Uterus (tissue), 4 donors: ENCODE results near the gene NDUFS4. TPM values are rescaled to one million over a fixed set of nuclear protein-coding genes. Genes with fewer than 3 reads are reported as not detected.

Experiments used
- DNase-seq, 2 donors: peaks; one replicate each; pipeline ENCODE4 v3.0.0-alpha.2; 2019 to 2020
- H3K27ac ChIP-seq, 2 donors: fragments of 200-600 bp; sonication (generic); 1 replicate in 1 of 2; 2 replicates in 1 of 2; pipeline ENCODE4 v1.5.1; 2016 to 2018
- H3K27me3 ChIP-seq, 2 donors: fragments of 200-600 bp; sonication (generic); one replicate each; pipeline ENCODE4 v1.5.1; 2018 to 2019; ENCODE audit warnings: control low read depth in 1 of 2
- H3K36me3 ChIP-seq, 2 donors: fragments of 200-600 bp; sonication (generic); one replicate each; pipeline ENCODE4 v1.5.1; 2019; ENCODE audit warnings: control low read depth in 1 of 2
- H3K4me1 ChIP-seq, 2 donors: fragments of 200-600 bp; sonication (generic); one replicate each; pipeline ENCODE4 v1.5.1; 2018 to 2019; ENCODE audit warnings: control low read depth in 1 of 2
- H3K4me3 ChIP-seq, 2 donors: fragments of 200-600 bp; sonication (generic); 1 replicate in 1 of 2; 2 replicates in 1 of 2; pipeline ENCODE4 v1.5.1; 2018 to 2019; ENCODE audit warnings: mild to moderate bottlenecking in 1 of 2
- H3K9me3 ChIP-seq, 2 donors: fragments of 200-600 bp; sonication (generic); one replicate each; pipeline ENCODE4 v1.5.1; 2019; ENCODE audit warnings: control low read depth in 1 of 2
- CTCF ChIP-seq, 4 experiments: fragments of 200-600 bp in 2 of 4; fragments of 450-650 bp in 2 of 4; sonication (generic) in 2 of 4; IDR thresholded peaks; one replicate each; pipeline ENCODE4 v1.5.1; 2016 to 2019; ENCODE audit warnings: antibody characterized with exemption in 4 of 4, mild to moderate bottlenecking in 2 of 4, moderate library complexity in 1 of 4
- POLR2A ChIP-seq, 2 donors: fragments of 450-650 bp; IDR thresholded peaks; one replicate each; pipeline ENCODE4 v1.6.1; 2016; ENCODE audit warnings: antibody characterized with exemption in 2 of 2, mild to moderate bottlenecking in 1 of 2, moderate library complexity in 1 of 2
- intact Hi-C: fragments of 100-400 bp; cut with DNase I; formaldehyde crosslinking; loops from one replicate; pipeline ENCODE4 v1.15.1; 2023; ENCODE audit warnings: low total_unique reads
- total RNA-seq, 4 donors: library from RNA; depleted of rRNA in 3 of 4; stranded (reverse); fragments of >200 nt in 3 of 4; gene quantifications; one replicate each; pipeline versions ENCODE4 v1.1.0 to v1.2.4, GENCODE V29; 2014 to 2023
- donor health status: DM: yes; HTN: yes; CAD: no.

The NDUFS4 gene
- total RNA-seq, 4 donors from 2014 or later = 63.2 to 106 (median 92.2) TPM

GRCh38 chr5:53713978-53714666 is 153.7 kb downstream of the NDUFS4 start:
- no peaks in the 10 kb centered on the region for H3K27me3 ChIP-seq
- intact Hi-C loops = no loop called here
- H3K9me3 ChIP-seq = no peaks in the 10 kb centered on the region
- H3K4me1 ChIP-seq = no peaks in the 10 kb centered on the region
- H3K36me3 ChIP-seq = no peaks in the 10 kb centered on the region
- no peak overlapping the region for H3K27ac ChIP-seq
- DNase-seq = no peak
- TF ChIP-seq CTCF (IDR thresholded peaks at IDR 0.05) = no peak
- TF ChIP-seq POLR2A (IDR thresholded peaks at IDR 0.05) = no peak
- H3K4me3 ChIP-seq = no peak overlapping the region

- no peak for DNase-seq
- Histone ChIP-seq H3K4me1 (no peaks in the 10 kb centered on the region), H3K27ac (no peak overlapping the region), H3K4me3 (no peak overlapping the region), H3K36me3 (no peaks in the 10 kb centered on the region), H3K27me3 (no peaks in the 10 kb centered on the region), H3K9me3 (no peaks in the 10 kb centered on the region)
- intact Hi-C loops = no loop called here
- TF ChIP-seq POLR2A (IDR thresholded peaks at IDR 0.05) (no peak), CTCF (IDR thresholded peaks at IDR 0.05) (no peak)
Measured at GRCh38 chr5:53714667-53715010, 154.2 kb downstream of the NDUFS4 start.

- Histone ChIP-seq H3K27me3 (no peaks in the 10 kb centered on the region), H3K36me3 (no peaks in the 10 kb centered on the region), H3K4me3 (no peak overlapping the region), H3K4me1 (no peaks in the 10 kb centered on the region), H3K9me3 (no peaks in the 10 kb centered on the region), H3K27ac (no peak overlapping the region)
- no peak for DNase-seq
- intact Hi-C loops = no loop called here
- TF ChIP-seq CTCF (IDR thresholded peaks at IDR 0.05) = no peak
- no peak for TF ChIP-seq POLR2A (IDR thresholded peaks at IDR 0.05)
Measured at GRCh38 chr5:53726121-53726520, 165.7 kb downstream of the NDUFS4 start.

- H3K4me1 ChIP-seq = no peaks in the 10 kb centered on the region
- no peak for TF ChIP-seq POLR2A (IDR thresholded peaks at IDR 0.05)
- no peak for TF ChIP-seq CTCF (IDR thresholded peaks at IDR 0.05)
- no peak overlapping the region for H3K4me3 ChIP-seq
- no peaks in the 10 kb centered on the region for H3K36me3 ChIP-seq
- no peaks in the 10 kb centered on the region for H3K9me3 ChIP-seq
- no peak overlapping the region for H3K27ac ChIP-seq
- H3K27me3 ChIP-seq = no peaks in the 10 kb centered on the region
- intact Hi-C loops = no loop called here
- no peak for DNase-seq
Measured at GRCh38 chr5:53730943-53731342, 170.5 kb downstream of the NDUFS4 start.

Other genes with a start within 250 kb of the NDUFS4 start
- 1 to 10 TPM in 3 of 4 donors, under 1 TPM in 1; 0.51 to 10.0 (median 6.8) TPM for gene FST, start 80.0 kb upstream of the NDUFS4 start, total RNA-seq